Astrocyte (in vitro differentiated cells and primary cell): ENCODE measurements around the gene SYTL3.

Source experiments
- EZH2 ChIP-seq: IDR thresholded peaks from 2 replicates; pipeline ENCODE4 v1.6.1; 2012; ENCODE audit warnings: mild to moderate bottlenecking, low read length, inconsistent platforms; ENCODE audit not compliant: insufficient read depth
- TF ChIP-seq, protein P1 (sequence below): IDR thresholded peaks from 2 replicates; pipeline ENCODE4 v1.5.1; 2011; ENCODE audit warnings: low read depth, mild to moderate bottlenecking, inconsistent platforms, low read length, moderate library complexity; ENCODE audit not compliant: insufficient read depth

- TF ChIP-seq, protein P1, sequence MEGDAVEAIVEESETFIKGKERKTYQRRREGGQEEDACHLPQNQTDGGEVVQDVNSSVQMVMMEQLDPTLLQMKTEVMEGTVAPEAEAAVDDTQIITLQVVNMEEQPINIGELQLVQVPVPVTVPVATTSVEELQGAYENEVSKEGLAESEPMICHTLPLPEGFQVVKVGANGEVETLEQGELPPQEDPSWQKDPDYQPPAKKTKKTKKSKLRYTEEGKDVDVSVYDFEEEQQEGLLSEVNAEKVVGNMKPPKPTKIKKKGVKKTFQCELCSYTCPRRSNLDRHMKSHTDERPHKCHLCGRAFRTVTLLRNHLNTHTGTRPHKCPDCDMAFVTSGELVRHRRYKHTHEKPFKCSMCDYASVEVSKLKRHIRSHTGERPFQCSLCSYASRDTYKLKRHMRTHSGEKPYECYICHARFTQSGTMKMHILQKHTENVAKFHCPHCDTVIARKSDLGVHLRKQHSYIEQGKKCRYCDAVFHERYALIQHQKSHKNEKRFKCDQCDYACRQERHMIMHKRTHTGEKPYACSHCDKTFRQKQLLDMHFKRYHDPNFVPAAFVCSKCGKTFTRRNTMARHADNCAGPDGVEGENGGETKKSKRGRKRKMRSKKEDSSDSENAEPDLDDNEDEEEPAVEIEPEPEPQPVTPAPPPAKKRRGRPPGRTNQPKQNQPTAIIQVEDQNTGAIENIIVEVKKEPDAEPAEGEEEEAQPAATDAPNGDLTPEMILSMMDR, result no peak
- TF ChIP-seq EZH2, result no peak
These were observed 37.0 kb downstream of the SYTL3 start for GRCh38 chr6:158686791-158687381.
